BJ (cell line): ENCODE data around the gene ATP6V1A. TPM values are rescaled to one million over a fixed set of nuclear protein-coding genes. Genes with fewer than 3 reads are reported as not detected.
A peak's percentile ranks its signal among the peaks of the same experiment; 100 is the strongest.
"Not testable (repeated sequence)": the region's sequence is repeated elsewhere in the genome, so short reads cannot be mapped to it uniquely, and the experiment has no call there.

Experiments used
- CTCF ChIA-PET: fragments of 350-600 bp; formaldehyde crosslinking; extraction: SDS; loops from one replicate; lab custom pipeline; 2021; ENCODE audit warnings: antibody characterized with exemption, inconsistent platforms; lab: Yijun Ruan, JAX
- POLR2A ChIA-PET: fragments of 300-600 bp; sonication (Branson Sonifier 250); formaldehyde crosslinking; extraction: SDS; loops from one replicate; lab custom pipeline; 2021; ENCODE audit warnings: antibody characterized with exemption; lab: Charles Lee
- DNase-seq: peaks from one replicate; pipeline ENCODE4 v3.0.0-alpha.2; 2011; ENCODE audit warnings: low read depth
- H3K27me3 ChIP-seq: 2 replicates; pipeline ENCODE4 v1.6.0; 2011; ENCODE audit warnings: low read length; ENCODE audit not compliant: control insufficient read depth, insufficient read depth
- H3K36me3 ChIP-seq: 2 replicates; pipeline ENCODE4 v1.5.1; 2011; ENCODE audit warnings: low read length; ENCODE audit not compliant: control insufficient read depth, insufficient read depth
- H3K4me3 ChIP-seq: 2 replicates; pipeline ENCODE4 v1.5.1; 2011; ENCODE audit warnings: low read depth, mild to moderate bottlenecking, control low read depth, low read length
- CTCF ChIP-seq: IDR thresholded peaks from 2 replicates; pipeline ENCODE4 v1.5.1; 2011; ENCODE audit warnings: low read depth, mild to moderate bottlenecking, control low read depth, inconsistent platforms, low read length, moderate library complexity; ENCODE audit not compliant: insufficient read depth
- polyA plus RNA-seq: library from polyadenylated mRNA; depleted of rRNA; stranded (reverse); fragments of >200 nt; gene quantifications from 2 replicates; pipeline ENCODE4 v1.2.3, GENCODE V29; 2011

ATP6V1A gene
- polyA plus RNA-seq, 1 experiment: 14.5 TPM

GRCh38 chr3:113838631-113839209 is 91.9 kb downstream of the ATP6V1A start, which contains the start of gene GRAMD1C:
TSS of gene GRAMD1C (plus strand) at chr3:113838788. CDS start at chr3:113838910, 122 bp downstream.
- no peak for DNase-seq
- Histone ChIP-seq H3K4me3 (peak within 1 kb of the TSS; percentile 51), H3K27me3 (no peaks in the 10 kb centered on the region), H3K36me3 (no peaks in the 10 kb centered on the region)
- peak; percentile 88 for TF ChIP-seq CTCF
- POLR2A ChIA-PET: interaction anchor here (0.7 kb wide), 2 partner anchors 69 to 322 kb away, joined by 3 to 9 read pairs; no protein-coding TSS in a partner anchor
- CTCF ChIA-PET: interaction anchor here (0.6 to 4.0 kb wide), 11 partner anchors 17 to 202 kb away, joined by 3 to 19 read pairs (median 4); partner anchors contain the start of gene NAA50

- CTCF ChIA-PET: interaction anchor here (1.1 to 4.0 kb wide), 8 partner anchors 57 to 227 kb away, joined by 3 to 19 read pairs (median 6); partner anchors contain the start of gene NAA50
- no peak for DNase-seq
- no peak overlapping the region for H3K4me3 ChIP-seq
These were observed 92.7 kb downstream of the ATP6V1A start for GRCh38 chr3:113839551-113839950.

GRCh38 chr3:113844622-113845222 is 97.9 kb downstream of the ATP6V1A start:
- CTCF ChIA-PET: interaction anchor here (0.6 to 3.4 kb wide), 21 partner anchors 9 to 311 kb away, joined by 3 to 39 read pairs (median 6); partner anchors contain the start of genes CCDC191, NAA50 and QTRT2
- peak; percentile 52 for TF ChIP-seq CTCF
- H3K27me3 ChIP-seq: no peaks in the 10 kb centered on the region
- POLR2A ChIA-PET: no interaction called here
- H3K36me3 ChIP-seq: no peaks in the 10 kb centered on the region
- no peak for DNase-seq
- H3K4me3 ChIP-seq: no peak overlapping the region

More at GRCh38 chr3:113839551-113839950, 92.7 kb downstream of the ATP6V1A start:
- H3K27me3 ChIP-seq: no peaks in the 10 kb centered on the region
- POLR2A ChIA-PET: no interaction called here
- no peak for TF ChIP-seq CTCF
- no peaks in the 10 kb centered on the region for H3K36me3 ChIP-seq

GRCh38 chr3:113847247-113847646 is 100.4 kb downstream of the ATP6V1A start:
- POLR2A ChIA-PET: no interaction called here
- TF ChIP-seq CTCF: no peak
- H3K36me3 ChIP-seq: no peaks in the 10 kb centered on the region
- H3K4me3 ChIP-seq: no peak overlapping the region
- DNase-seq: no peak
- H3K27me3 ChIP-seq: no peaks in the 10 kb centered on the region
- CTCF ChIA-PET: interaction anchor here (1.4 kb wide), 1 partner anchor 10 kb away, joined by 4 read pairs; no protein-coding TSS in a partner anchor

- no peaks in the 10 kb centered on the region for H3K36me3 ChIP-seq
- CTCF ChIA-PET: no interaction called here
- TF ChIP-seq CTCF: no peak
- POLR2A ChIA-PET: no interaction called here
- no peaks in the 10 kb centered on the region for H3K27me3 ChIP-seq
- no peak for DNase-seq
- H3K4me3 ChIP-seq: no peak overlapping the region
These were observed 101.0 kb downstream of the ATP6V1A start for GRCh38 chr3:113847664-113848461.

- H3K4me3 ChIP-seq, POLR2A ChIA-PET, H3K36me3 ChIP-seq, H3K27me3 ChIP-seq, DNase-seq, CTCF ChIA-PET: not testable (repeated sequence)
These were observed 102.2 kb downstream of the ATP6V1A start for GRCh38 chr3:113849071-113849470.

- CTCF ChIA-PET: interaction anchor here (0.6 kb wide), 1 partner anchor 374 kb away, joined by 3 read pairs; no protein-coding TSS in a partner anchor
- H3K4me3 ChIP-seq, H3K27me3 ChIP-seq, DNase-seq, POLR2A ChIA-PET, H3K36me3 ChIP-seq: not testable (repeated sequence)
These were observed 103.0 kb downstream of the ATP6V1A start for GRCh38 chr3:113849841-113850240.
